ENCODE data around the gene SARNP.

Gene SARNP

DNA sequence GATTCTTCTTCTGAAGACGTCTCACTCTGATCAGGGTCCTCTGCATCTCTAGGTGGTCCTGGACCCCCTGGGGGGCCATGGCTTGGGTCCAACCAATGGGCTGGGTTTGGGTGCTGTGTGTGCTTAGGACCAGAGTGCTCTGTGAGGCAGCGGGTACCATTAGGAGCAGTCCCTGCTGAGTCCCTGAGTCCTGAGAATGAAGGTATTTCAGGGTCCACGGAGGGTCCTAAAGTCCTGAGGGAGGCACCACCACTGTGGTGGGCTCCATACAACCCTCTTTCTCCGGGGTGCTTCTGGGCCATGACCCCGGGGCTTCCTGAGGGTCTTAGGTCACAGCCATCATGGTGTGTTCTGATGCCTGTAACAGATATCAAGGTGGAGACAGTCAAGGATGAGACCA lies 10.8 kb upstream of the SARNP start:
- peak overlapping the region; percentile 86 for H3K4me3 ChIP-seq (ENCODE audit: low read depth, low read length)
- TF ChIP-seq, protein P1, sequence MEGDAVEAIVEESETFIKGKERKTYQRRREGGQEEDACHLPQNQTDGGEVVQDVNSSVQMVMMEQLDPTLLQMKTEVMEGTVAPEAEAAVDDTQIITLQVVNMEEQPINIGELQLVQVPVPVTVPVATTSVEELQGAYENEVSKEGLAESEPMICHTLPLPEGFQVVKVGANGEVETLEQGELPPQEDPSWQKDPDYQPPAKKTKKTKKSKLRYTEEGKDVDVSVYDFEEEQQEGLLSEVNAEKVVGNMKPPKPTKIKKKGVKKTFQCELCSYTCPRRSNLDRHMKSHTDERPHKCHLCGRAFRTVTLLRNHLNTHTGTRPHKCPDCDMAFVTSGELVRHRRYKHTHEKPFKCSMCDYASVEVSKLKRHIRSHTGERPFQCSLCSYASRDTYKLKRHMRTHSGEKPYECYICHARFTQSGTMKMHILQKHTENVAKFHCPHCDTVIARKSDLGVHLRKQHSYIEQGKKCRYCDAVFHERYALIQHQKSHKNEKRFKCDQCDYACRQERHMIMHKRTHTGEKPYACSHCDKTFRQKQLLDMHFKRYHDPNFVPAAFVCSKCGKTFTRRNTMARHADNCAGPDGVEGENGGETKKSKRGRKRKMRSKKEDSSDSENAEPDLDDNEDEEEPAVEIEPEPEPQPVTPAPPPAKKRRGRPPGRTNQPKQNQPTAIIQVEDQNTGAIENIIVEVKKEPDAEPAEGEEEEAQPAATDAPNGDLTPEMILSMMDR (IDR thresholded peaks at IDR 0.05; ENCODE audit: control insufficient read depth, extremely low read depth, insufficient read depth) = no peak
- DNase-seq (ENCODE audit: low read depth) = no peak

DNA sequence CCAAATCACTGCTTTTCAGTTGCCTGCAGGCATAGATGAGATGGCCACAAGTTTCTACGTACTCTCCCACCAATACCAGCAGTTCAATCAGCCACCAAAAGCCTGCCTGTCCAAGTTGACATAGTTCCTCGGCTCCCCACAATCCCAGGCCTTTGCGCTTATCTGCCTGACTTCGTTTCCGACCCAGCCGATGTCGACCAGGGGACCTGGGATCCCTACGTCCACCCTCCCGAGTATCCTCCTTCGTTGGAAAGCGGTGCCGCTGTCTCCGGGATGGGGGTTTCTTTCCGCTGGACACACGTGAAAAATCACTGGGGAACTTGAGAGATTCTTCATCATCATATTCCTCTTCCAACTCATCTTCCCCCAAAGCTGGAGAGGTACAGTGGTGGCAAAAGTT lies 10.3 kb upstream of the SARNP start:
- no peak overlapping the region for H3K4me3 ChIP-seq (ENCODE audit: low read depth, low read length)
- DNase-seq (ENCODE audit: low read depth) = no peak
- TF ChIP-seq, protein P1 (IDR thresholded peaks at IDR 0.05; ENCODE audit: control insufficient read depth, extremely low read depth, insufficient read depth) = no peak

DNA sequence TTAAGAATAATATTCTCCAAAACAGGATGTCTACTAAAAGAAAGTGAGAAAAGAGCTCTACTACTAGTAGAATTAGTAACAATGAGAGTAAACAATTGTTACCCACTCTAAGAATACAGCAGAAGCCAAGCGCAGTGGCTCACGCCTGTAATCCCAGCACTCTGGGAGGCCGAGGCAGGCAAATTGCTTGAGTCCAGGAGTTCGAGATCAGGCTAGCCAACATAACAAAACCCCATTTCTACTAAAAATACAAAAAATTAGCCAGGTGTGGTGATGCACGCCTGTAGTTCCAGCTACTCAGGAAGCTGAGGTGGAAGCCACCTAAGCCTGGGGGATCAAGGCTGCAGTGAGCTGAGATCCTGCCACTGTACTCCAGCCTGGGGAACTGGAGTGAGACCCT lies 7.2 kb upstream of the SARNP start:
- TF ChIP-seq, protein P1 (IDR thresholded peaks at IDR 0.05; ENCODE audit: control insufficient read depth, extremely low read depth, insufficient read depth) = no peak
- DNase-seq (ENCODE audit: low read depth) = no peak
- no peak overlapping the region for H3K4me3 ChIP-seq (ENCODE audit: low read depth, low read length)

DNA sequence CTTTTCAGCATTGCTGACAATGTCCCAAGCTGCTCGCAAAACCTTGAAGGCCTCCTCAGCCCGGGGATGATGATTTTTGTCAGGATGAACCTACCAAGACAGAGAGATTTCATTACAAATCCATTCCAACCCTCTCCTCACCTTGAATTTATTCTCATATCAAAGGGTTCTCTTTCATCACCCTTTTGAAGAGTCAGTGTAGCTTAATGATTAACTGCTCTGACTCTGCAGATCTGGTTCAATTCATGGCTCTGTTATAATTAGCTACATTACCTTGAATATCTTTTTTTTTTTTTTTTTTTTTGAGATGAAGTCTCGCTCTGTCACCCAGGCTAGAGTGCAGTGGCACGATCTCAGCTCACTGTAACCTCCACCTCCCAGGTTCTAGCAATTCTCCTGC lies 5.9 kb upstream of the SARNP start:
- DNase-seq (ENCODE audit: low read depth) = no peak
- H3K4me3 ChIP-seq (ENCODE audit: low read depth, low read length) = no peak overlapping the region
- TF ChIP-seq, protein P1 (IDR thresholded peaks at IDR 0.05; ENCODE audit: control insufficient read depth, extremely low read depth, insufficient read depth) = no peak

DNA sequence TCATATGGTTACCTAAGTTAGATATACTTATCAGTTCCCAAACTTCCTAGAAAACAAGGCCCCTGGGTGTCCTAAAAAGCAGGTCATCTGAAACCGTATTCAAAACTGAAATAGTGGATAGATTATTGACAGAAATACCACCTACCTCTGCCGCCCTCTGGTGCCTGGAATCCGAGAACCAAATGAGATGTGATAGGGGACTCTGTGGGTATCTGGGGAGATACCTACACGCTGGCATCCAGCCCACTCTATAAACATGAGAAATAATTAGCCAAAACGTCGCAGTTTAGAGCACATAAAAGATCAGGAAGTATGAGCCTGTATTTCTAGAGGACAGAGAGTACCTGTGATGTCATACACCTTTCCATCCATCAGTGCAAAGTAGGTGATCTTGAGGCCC lies 4.7 kb upstream of the SARNP start:
- H3K4me3 ChIP-seq (ENCODE audit: low read depth, low read length) = no peak overlapping the region
- TF ChIP-seq, protein P1 (IDR thresholded peaks at IDR 0.05; ENCODE audit: control insufficient read depth, extremely low read depth, insufficient read depth) = peak; percentile 32; the same call in 1 of the 2 replicates
- DNase-seq (ENCODE audit: low read depth) = no peak

DNA sequence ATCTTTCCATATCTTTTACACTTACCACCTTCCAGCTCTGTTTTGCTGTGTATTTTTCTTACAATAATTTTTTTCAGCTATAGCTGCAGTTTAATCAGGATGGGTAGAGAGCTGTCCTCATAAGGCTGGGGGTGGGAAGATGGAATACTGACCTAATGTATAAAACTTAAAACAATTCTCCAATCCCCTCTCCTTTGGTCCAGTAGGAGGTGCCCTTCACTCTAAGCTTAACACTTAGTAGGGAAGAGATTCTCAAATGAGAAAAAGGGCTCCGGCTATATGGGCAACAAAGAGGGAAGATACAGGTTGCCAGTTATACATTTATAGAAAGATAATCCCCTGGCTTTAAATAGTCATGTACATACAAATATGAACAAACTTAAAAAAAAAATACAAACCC lies 3.2 kb upstream of the SARNP start:
- no peak overlapping the region for H3K4me3 ChIP-seq (ENCODE audit: low read depth, low read length)
- DNase-seq (ENCODE audit: low read depth) = no peak
- TF ChIP-seq, protein P1 (IDR thresholded peaks at IDR 0.05; ENCODE audit: control insufficient read depth, extremely low read depth, insufficient read depth) = 0 out of 2 replicates have a peak, but pooled peaks have one; percentile 3

DNA sequence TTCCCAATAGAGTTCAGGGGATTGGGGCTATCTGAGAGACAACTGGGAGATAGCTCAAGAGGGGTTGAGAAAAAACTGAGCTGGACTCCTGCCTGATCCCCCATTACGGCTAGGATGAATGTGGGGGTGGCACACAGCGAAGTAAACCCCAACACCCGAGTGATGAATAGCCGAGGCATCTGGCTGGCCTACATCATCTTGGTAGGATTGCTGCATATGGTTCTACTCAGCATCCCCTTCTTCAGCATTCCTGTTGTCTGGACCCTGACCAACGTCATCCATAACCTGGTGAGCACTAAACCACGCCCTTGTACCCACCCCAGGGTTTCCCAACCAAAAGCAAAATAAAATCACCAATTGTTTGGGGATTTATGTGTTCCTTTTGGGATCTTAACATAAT lies 1.4 kb upstream of the SARNP start:
- H3K4me3 ChIP-seq (ENCODE audit: low read depth, low read length) = peak overlapping the region; percentile 83
- DNase-seq (ENCODE audit: low read depth) = no peak
- TF ChIP-seq, protein P1 (IDR thresholded peaks at IDR 0.05; ENCODE audit: control insufficient read depth, extremely low read depth, insufficient read depth) = no peak

Measured in LNCaP clone FGC (cell line).